ENCODE measurements around the gene P2RY2. TPM values are rescaled to one million over a fixed set of nuclear protein-coding genes. Genes with fewer than 3 reads are reported as not detected.

P2RY2 gene
- total and polyA plus RNA-seq, 7 donors = 18.7 to 90.9 (median 44.2) TPM

GRCh38 chr11:73249853-73250783 is 32.0 kb downstream of the P2RY2 start:
- DNase-seq (peak in 1 of 2 donors; percentile 46), ATAC-seq (peak in 2 of 4 donors; percentile 23 to 30)
- H3K9me3 ChIP-seq = no peaks in the 10 kb centered on the region
- no peak overlapping the region for H3K4me3 ChIP-seq
- no peak for TF ChIP-seq CTCF (IDR thresholded peaks at IDR 0.05)
- intact Hi-C loops (cut with DNase I) = loop anchor here in 1 of 2 donors (5.0 kb wide), 1 partner anchor 423 kb away; no protein-coding TSS in a partner anchor
- 87 to 93% (median 89%) methylated on average over 11 of the region's 11 CpGs for WGBS, 3 donors
- H3K27ac ChIP-seq = peak overlapping the region; percentile 61
- no peaks in the 10 kb centered on the region for H3K27me3 ChIP-seq (ENCODE audit: insufficient read depth in 3 of 3, low read length in 2 of 3)
- no peaks in the 10 kb centered on the region for H3K36me3 ChIP-seq (ENCODE audit: insufficient read depth in 1 of 2, low read depth in 1 of 2)
- peaks cover 6% of the 10 kb centered on the region for H3K4me1 ChIP-seq

- no peak for TF ChIP-seq CTCF (IDR thresholded peaks at IDR 0.05)
- no peak overlapping the region for H3K4me3 ChIP-seq
- H3K27ac ChIP-seq = no peak overlapping the region
- WGBS, 3 donors = 84 to 86% (median 86%) methylated on average over 4 of the region's 4 CpGs
- no peaks in the 10 kb centered on the region for H3K36me3 ChIP-seq (ENCODE audit: insufficient read depth in 1 of 2, low read depth in 1 of 2)
- peaks cover 14% of the 10 kb centered on the region for H3K4me1 ChIP-seq
- H3K27me3 ChIP-seq (ENCODE audit: insufficient read depth in 3 of 3, low read length in 2 of 3) = no peaks in the 10 kb centered on the region
- H3K9me3 ChIP-seq = no peaks in the 10 kb centered on the region
- ATAC-seq = no peak
- DNase-seq = peak in 1 of 2 donors; percentile 28
- intact Hi-C loops (cut with DNase I) = no loop called here
Observed at GRCh38 chr11:73252577-73253191, 34.6 kb downstream of the P2RY2 start.

- Histone ChIP-seq H3K36me3 (ENCODE audit: insufficient read depth in 1 of 2, low read depth in 1 of 2) (no peaks in the 10 kb centered on the region), H3K27ac (peak overlapping the region; percentile 77), H3K9me3 (no peaks in the 10 kb centered on the region), H3K27me3 (ENCODE audit: insufficient read depth in 3 of 3, low read length in 2 of 3) (no peaks in the 10 kb centered on the region), H3K4me1 (peaks cover 17% of the 10 kb centered on the region), H3K4me3 (no peak overlapping the region)
- intact Hi-C loops (cut with DNase I) = no loop called here
- TF ChIP-seq CTCF (IDR thresholded peaks at IDR 0.05) = no peak
- DNase-seq (peak in 1 of 2 donors; percentile 60), ATAC-seq (peak; percentile 41 to 81 (median 77))
- WGBS, 3 donors = 36 to 58% (median 54%) methylated on average over 6 of the region's 6 CpGs
Observed at GRCh38 chr11:73257342-73258103, 39.4 kb downstream of the P2RY2 start.

GRCh38 chr11:73258104-73259035 is 40.3 kb downstream of the P2RY2 start:
- intact Hi-C loops (cut with DNase I) = no loop called here
- Histone ChIP-seq H3K36me3 (ENCODE audit: insufficient read depth in 1 of 2, low read depth in 1 of 2) (no peaks in the 10 kb centered on the region), H3K27ac (peak overlapping the region; percentile 77), H3K4me1 (peaks cover 17% of the 10 kb centered on the region), H3K4me3 (no peak overlapping the region), H3K27me3 (ENCODE audit: insufficient read depth in 3 of 3, low read length in 2 of 3) (no peaks in the 10 kb centered on the region), H3K9me3 (no peaks in the 10 kb centered on the region)
- 69 to 80% (median 79%) methylated on average over 7 of the region's 7 CpGs for WGBS, 3 donors
- DNase-seq (no peak), ATAC-seq (no peak)
- TF ChIP-seq CTCF (IDR thresholded peaks at IDR 0.05) = no peak

Data from psoas muscle (tissue), 8 donors.